ENCODE data around the gene IL22RA2.

IL22RA2 gene

GRCh38 chr6:137095651-137096238, 77.7 kb downstream of the IL22RA2 start:
- TF ChIP-seq CTCF (IDR thresholded peaks at IDR 0.05; ENCODE audit: low read depth, low read length), result no peak
- H3K4me3 ChIP-seq (ENCODE audit: low read depth, low read length), result no peak overlapping the region

- H3K4me3 ChIP-seq (ENCODE audit: low read depth, low read length), result no peak overlapping the region
- TF ChIP-seq CTCF (IDR thresholded peaks at IDR 0.05; ENCODE audit: low read depth, low read length), result no peak
Observed at GRCh38 chr6:137095093-137095492, 78.4 kb downstream of the IL22RA2 start.

GRCh38 chr6:137094411-137095008, 78.9 kb downstream of the IL22RA2 start:
- H3K4me3 ChIP-seq (ENCODE audit: low read depth, low read length), result no peak overlapping the region
- TF ChIP-seq CTCF (IDR thresholded peaks at IDR 0.05; ENCODE audit: low read depth, low read length), result peak; percentile 47; the same call in 1 of the 2 replicates

Measured in WI38 (cell line).